RCC 7860 (cell line): Measurements from ENCODE around the gene HIC1.
"Not testable (repeated sequence)": the region's sequence is repeated elsewhere in the genome, so short reads cannot be mapped to it uniquely, and the experiment has no call there.

ENCODE experiments used
- DNase-seq: peaks from one replicate; pipeline ENCODE4 v3.0.0-alpha.2; 2015; ENCODE audit warnings: low spot score
- FAIRE-seq: peaks from 2 replicates; lab custom pipeline; 2012; peaks lifted over from hg19 to GRCh38; lab: Jason Lieb, UNC

HIC1 gene, protein sequence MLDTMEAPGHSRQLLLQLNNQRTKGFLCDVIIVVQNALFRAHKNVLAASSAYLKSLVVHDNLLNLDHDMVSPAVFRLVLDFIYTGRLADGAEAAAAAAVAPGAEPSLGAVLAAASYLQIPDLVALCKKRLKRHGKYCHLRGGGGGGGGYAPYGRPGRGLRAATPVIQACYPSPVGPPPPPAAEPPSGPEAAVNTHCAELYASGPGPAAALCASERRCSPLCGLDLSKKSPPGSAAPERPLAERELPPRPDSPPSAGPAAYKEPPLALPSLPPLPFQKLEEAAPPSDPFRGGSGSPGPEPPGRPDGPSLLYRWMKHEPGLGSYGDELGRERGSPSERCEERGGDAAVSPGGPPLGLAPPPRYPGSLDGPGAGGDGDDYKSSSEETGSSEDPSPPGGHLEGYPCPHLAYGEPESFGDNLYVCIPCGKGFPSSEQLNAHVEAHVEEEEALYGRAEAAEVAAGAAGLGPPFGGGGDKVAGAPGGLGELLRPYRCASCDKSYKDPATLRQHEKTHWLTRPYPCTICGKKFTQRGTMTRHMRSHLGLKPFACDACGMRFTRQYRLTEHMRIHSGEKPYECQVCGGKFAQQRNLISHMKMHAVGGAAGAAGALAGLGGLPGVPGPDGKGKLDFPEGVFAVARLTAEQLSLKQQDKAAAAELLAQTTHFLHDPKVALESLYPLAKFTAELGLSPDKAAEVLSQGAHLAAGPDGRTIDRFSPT

DNA sequence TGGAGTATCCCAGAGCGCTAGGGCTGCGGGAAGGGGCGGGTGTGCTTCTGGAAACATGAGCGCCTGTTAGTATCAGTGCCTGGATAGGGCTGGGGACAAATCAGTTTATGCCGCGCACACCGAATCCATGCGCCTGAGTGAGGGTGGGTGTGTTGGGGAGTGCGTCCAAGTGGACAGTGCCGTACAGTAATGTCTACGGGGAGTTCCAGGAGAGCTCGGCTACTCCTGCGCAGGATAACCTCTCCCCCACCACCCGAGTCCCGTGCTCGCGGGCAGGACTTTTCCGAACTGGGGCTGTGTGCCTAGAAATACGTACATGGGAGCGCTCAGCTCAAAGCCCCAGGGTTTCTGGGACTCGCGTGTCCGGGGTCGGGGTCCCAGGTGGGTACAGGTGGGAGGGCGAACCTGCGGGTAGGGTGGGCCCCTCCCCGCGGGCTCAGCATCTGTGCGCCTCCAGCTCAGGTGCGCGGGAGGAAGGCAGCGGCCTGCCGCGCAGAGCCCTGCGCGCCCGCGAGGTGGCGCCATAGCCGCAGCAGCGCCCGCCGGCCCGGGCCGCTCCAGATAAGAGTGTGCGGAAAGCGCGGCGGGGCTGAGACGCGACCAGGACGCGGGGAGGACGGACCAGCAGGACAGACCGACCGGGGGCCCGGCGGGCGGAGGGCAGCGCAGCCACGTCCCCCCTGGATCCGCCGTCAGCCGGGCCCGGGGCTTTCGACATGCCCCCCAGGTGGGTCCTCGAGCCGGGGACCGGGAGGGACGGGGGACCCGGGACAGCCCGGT, at the start of gene HIC1:
HIC1 (plus strand) TSS at position 592 of the 780 bp plus-strand sequence. CDS start 1,588 bp downstream, outside the sequence.
- DNase-seq = peak; percentile 36
- no peak for FAIRE-seq

DNA sequence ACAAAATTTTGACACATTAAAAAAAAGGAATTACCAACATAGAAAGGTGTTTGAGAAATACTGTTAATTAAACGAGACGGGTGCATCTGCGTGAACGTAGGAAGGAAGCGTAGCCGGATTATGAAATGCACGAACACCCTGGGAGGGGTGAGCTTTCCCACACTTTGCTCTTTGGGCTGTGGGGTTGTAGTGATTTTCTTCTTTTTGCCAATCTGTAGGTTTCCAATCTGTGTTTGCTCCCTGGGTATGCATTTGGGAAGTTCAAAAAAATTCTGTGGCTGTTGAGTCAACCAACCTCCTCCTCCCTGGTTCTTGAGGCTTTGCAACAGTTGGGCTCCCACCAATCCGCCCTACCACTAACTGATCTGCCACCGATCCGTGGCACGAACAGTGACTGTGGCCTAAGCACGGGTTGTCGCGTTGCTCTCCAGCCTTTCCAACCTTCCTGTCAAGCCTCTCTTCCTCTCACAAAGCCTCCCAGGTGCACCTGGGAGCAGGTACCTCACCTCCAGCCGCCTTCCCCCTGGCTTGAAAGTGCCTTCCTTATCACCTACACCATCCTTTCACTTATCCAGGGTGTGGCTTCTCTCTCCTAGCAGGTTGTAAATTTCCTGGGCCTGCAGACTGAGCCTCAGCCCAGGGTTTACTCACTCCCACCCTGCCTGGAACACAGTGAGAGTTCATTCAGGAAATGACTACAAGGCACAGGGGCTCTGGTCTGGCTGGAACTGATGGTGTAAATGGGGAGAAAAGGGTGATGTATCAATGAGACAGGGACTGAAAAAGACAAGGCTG, 46.4 kb upstream of the HIC1 start:
- DNase-seq (no peak), FAIRE-seq (no peak)

DNA sequence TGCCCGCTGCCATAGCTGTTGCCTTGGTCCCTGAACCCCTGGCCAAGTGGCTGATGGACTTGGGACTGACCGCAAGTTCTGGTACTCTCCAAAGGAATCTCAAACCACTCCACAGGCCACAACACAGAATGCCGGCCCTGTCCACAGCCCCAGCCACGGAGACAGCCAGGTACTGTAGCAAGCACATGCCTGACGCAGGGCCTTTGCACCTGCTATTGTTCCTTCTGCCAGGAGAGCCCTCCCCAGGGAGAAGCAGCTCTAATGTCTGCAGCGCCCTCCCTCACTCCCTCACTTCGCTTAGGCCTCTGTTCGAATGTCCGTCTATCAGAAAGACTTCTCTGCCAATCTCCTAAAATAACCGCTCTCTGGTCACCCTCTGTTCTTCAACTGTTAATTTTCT, 45.2 kb upstream of the HIC1 start:
- FAIRE-seq (no peak), DNase-seq (no peak)

DNA sequence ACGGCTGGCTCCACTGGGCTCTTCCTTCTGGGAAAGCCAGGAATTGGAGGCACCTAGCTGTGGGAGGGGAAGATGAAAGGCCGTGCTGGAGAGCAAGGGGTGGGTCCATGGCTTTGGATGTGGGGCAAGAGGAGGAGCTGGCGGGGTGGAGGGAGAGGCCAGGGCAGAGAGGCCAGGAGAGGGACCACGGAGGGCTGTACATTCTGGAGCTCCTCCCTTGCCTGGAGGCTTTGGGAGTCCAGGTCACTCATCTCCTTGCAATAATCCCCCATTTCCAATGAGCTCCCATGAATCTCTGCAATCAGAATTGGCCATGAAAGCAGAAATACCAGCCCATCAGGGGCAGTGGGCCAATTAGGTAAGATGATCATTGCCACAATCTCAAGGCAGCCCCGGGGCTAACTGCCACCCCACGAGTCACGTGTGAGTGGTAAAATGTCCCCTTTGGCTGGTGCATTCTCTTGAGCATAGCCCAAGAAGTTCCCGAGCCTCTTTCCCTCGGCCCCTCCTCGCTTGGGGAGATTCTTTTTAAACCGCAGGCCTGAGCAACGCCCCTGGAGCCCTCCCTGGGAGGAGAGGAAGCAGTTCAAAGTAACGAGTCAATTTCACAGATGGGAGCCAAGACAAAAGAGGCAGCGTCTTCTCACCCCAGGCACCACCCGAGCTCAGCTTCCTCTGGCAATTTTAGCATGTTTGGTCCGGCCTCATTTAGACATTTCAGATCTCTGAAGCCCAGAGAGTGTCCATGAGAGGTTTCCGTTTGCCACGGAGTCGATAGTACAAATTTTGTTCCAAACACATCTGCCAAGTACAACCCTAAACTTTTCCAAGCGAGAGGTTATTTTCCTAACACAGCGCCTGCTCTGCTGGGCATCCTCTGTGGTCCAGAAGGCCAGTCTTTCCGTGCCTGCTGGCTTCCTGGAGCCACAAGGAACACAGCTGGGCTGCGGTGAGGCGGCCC, 43.2 kb upstream of the HIC1 start:
- FAIRE-seq (no peak), DNase-seq (no peak)

DNA sequence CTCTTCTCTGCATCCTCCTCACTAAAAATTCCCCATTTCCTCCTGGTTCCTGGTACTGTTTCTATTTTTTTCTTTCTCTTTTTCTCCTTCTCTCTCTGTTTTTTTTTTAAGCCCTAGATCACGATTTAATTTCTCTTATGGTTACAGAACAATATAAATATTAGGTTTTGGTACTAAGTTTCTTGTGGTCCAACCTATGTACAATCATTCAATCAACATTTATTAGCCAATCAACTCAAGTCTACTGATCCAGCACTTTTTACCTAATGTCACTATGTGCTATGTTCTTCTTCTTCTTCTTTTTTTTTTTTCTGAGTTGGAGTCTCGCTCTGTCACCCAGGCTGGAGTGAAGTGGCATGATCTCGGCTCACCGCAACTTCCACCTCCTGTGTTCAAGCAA, 42.4 kb upstream of the HIC1 start:
- DNase-seq = no peak
- FAIRE-seq = no peak

DNA sequence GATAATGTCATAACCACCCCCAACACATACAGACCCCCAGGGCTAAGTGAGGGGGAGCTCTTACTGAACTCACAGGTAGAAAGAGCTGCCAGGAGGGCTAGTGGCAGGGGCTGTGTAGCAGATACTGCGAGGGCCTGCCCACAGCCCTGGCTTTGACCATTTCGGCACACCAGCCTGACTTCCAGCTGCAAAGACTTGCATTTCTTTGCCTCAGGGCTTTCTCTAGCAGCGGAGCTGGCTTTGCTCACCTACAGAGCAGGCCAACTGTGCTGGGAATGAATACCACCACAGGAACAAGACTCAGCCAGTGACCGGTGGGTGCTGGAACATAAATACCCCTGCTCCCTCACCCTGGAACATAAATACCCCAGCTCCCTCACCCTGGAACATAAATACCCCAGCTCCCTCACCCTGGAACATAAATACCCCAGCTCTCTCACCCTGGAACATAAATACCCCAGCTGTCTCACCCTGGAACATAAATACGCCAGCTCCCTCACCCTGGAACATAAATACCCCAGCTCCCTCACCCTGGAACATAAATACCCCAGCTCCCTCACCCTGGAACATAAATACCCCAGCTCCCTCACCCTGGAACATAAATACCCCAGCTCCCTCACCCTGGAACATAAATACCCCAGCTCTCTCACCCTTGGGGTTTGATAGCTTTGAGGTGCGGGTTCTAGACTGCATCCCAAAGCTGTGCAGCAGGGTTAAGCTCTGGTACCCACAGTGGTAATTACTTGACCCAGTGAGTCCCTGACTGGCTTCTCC, 41.5 kb upstream of the HIC1 start:
- FAIRE-seq, DNase-seq: not testable (repeated sequence)

DNA sequence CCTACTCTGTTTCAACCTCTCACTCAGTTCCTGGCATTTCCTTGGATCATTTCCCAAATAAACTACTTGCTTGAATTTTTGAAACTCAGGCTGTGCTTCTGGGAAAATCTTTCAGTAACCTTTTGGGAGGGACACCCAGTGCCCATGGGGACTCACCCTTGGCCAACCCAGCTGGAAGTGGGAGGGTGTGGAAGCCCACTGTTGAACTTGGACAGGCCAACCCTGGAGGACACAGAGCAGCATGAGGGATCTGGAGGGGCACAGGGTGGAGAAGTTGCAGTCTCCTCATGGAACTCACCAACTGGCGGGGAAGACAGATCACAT, 40.9 kb upstream of the HIC1 start:
- FAIRE-seq = no peak
- DNase-seq = no peak

DNA sequence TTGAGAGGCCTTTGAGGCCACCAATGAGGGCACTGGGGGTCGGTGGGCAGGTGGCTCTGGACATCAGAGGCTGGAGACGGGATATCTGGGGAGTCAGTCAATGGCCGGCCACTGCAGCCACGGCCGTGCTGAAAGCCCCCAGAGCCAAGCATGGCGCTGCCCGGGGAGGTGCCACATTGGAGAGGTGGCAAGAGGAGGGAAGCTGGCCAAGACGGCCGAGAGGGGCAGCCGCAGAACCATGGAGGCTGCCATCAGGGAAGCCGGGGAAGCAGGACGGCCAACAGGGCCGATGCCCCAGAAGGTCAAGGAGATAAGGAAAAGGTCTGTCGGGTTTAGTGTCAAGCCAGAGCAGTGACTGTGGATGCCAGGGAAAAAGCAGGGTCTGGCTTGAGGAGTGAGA, 39.6 kb upstream of the HIC1 start:
- FAIRE-seq = no peak
- no peak for DNase-seq

DNA sequence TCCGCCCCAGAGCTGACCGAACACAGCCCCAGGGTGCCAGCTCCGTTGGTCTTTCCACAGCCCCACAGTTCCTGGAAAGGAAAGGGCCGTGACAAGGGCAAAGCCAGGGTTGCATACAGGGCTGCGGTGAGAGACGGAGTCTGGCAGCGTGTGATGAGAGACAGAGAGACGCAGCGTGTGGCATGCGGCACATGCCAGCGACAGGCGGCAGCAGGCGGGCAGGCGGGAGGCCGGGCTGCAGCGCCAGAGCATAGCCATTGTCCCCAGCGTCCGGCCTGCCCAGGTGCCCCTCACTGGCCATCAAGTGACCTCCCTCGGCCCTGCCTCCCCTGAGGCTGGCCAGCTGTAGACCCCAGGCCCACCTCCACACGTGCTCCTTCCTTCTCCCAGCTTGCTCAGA, 38.4 kb upstream of the HIC1 start:
- FAIRE-seq (no peak), DNase-seq (no peak)

DNA sequence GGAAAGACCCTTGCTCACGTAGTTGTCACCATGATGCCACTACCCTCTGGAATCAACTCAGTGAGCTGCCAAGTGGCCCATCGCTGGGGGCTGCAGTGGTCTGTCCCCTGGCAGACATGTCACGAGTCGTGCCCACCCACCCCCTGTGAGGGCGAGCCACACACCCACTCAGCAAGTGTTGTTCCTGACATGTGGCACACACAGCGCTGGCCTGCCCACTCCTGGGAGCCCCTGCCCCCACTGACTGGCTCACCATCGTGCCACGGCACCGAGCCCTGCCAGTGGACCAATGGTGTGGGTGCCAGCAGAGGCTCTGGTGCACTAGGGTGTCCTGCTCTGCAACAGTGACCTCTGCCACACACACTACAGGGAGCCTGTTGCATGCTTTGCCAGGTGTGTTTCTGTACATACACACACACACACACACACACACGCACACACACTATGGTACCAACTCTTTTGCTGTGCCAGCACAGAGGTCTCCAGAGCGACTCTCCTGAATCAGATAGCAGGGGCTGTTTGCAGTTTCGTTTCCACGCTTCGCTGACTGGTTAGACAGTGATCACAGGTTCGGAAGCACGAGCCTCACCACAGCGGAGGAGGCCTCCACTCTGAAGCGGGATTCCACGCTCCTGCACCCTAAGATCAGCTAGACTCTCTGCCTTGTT, 37.5 kb upstream of the HIC1 start:
- FAIRE-seq = no peak

DNA sequence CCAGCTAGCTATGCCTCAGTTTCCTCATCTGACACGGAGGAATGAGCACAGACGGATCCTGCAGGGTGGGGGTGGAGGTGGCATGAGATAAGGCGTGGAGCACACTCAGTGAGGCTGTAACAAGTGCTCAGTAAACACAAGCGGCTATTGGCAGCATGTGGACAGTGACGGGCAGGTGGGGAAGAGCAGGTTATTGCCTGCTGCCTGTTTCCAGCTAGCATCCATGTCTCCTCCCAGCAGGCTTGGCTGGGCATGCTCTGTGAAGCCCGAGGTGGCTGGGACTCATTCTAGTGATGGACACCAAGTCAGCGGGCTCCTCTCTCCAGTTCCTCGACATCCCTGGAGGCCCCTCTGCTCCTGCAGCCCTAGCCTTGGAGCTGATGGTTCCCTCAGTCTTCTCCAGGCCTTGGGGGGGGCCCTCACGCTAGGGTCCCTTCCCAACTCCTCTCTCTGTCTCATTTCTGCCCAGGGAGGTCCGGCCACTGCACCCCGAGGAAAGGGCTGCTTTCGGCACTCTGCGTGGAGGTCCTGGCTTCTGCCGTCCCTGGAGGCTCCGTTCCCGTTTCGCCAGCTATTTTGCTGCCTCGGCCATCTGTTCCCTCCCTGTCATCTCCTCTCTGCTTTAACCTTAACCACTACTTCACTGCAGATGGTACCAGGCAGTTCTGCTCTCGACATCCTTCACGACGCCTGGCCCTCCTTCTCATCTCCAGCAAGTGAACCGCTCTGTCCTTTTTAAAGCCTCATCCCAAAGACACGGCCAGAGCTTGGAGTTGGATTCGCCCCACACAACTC, 36.0 kb upstream of the HIC1 start:
- no peak for DNase-seq

More for the DNA sequence above, 37.5 kb upstream of the HIC1 start:
- no peak for DNase-seq

DNA sequence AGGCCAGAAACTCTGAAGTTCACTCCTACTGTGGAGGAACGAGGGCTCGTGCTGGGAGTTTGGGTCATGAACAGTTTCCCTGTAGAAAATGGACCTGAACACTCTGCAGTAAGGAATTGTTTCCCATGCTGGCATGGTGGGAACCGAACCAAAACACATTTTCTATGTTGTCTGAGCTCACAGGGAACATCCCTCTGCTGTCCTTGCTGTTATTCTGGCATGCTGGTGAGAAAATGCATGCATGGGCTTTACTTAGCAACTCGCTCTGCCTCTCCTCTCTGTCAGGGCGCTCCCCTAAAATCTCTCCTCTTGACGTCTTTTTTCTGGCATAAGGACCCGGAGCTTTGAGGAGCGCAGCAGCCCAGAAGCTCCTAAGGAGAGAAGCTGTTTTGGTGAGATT, 35.2 kb upstream of the HIC1 start:
- no peak for FAIRE-seq
- no peak for DNase-seq

More for the DNA sequence above, 36.0 kb upstream of the HIC1 start:
- FAIRE-seq = no peak

DNA sequence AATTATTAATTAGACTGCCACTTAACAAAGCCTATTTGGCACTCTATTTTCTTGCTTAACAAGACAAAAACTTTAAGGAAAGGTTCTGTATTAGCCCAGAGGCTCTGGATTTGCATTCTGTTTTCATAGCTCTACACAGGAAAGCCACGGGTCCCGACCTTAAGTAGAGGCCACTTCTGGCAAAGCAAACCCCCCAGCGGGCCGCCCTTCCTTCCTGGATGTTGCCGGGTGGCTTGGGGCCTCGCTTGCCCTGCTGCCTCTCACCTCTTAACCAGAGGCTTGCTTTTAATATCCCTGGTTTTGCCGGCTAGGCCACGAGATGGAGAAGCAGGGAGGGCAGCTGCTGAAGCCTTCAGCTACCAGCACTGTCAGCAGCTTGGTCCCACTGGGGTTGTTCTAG, 34.2 kb upstream of the HIC1 start:
- FAIRE-seq (no peak), DNase-seq (no peak)

DNA sequence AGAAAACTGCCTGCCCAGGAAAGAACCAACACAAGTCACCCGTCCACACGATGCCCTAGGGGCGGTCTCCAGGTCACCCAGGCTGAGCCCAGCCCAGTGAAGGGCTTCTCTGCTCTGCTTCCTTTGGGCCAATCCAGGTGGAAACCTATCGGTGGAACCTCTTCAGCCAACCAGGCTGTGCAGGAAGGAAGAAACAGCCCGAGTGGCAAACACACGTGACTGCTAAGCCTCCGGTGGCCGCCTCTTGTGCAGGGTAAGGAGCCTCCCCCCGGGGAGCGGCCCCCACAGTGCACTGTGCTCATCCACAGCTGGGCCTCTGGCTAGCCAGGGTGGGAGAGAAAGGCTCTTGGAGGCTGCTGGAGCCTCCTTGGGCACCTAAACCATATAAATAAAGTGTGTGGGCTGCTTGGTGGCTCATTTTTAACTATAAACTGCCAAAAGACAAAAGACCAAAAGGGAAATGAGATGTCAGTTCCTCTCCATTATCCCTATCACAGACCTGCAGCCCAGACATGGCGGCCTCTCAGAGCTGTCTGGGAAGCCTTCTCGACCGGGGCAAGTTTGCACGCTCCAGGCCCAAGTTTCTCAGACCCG, 32.2 kb upstream of the HIC1 start:
- no peak for FAIRE-seq
- DNase-seq = no peak

DNA sequence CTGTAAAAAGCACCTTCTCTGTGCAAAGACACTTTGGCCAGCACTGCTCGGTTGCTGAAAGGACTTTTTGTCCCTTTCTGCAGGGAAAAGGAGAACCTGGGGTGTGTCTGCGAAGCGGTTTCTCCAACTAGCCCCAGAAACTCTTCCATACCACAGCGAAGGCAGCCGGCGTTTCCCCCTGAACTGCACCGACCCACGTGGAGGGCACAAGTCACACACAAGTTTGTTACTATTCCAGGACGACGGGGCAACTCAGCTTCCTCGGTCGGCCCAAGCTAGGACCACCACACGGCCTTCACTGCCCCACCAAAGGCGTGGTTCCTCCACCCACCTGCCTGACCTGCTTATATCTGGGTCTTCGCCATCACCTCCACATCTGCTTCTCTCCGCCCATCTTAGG, 31.6 kb upstream of the HIC1 start:
- DNase-seq (no peak), FAIRE-seq (no peak)

DNA sequence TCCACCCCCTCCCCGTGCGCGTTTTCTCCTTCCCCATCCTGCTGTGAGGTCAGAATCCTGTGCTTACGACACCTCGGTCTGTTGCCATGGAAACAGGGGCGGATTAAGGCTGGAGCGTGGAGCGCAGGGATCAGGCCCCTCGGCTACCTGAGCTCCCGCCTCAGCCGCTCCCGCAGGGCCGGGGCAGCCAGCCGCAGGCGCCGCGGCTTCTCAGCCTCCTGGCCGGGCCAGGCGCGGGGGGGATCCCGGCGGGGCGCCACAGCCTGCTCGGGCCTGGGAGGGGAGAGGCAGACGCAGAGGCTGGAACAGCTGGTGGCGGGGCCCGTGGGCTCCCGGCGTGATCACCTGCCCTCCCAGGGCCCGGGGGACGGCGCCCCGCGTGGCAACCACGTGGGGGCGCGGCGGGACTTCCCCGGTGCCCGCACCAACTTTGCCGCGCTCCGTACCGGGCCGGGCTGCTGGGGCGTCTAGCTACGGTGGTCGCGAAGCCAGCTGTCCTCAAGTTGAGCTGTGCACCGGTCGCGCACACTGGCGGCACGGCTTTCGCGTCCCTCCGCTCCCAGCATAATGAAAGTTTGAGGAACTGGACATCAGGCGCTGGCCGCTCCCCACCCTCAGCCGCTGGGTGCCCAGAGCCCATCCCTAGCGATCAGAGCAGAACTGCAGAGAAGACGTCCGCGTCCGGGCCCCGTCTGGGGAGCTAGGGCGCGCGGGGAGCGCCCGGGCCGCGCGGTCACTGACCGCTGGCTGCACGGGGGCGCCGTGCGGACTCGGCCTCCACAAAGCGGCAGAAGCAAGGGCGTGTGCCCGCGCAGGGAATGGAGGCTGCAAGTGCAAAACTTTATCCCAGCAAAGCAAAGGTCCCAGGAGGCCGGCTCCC, 31.0 kb upstream of the HIC1 start:
- no peak for DNase-seq
- no peak for FAIRE-seq
